ENCODE measurements around the gene CTLA4.

The CTLA4 gene

GRCh38 chr2:203891474-203891873, 23.9 kb downstream of the CTLA4 start:
- no peak for DNase-seq (ENCODE audit: low read depth)

- DNase-seq (ENCODE audit: low read depth), result no peak
These were observed 24.6 kb downstream of the CTLA4 start for GRCh38 chr2:203892207-203892606.

GRCh38 chr2:203893401-203893800, 25.8 kb downstream of the CTLA4 start:
- no peak for DNase-seq (ENCODE audit: low read depth)

GRCh38 chr2:203893840-203894239, 26.3 kb downstream of the CTLA4 start:
- DNase-seq (ENCODE audit: low read depth), result no peak

GRCh38 chr2:203894262-203894661, 26.7 kb downstream of the CTLA4 start:
- DNase-seq (ENCODE audit: low read depth), result no peak

- DNase-seq (ENCODE audit: low read depth), result no peak
These were observed 30.0 kb downstream of the CTLA4 start for GRCh38 chr2:203897544-203897943.

- DNase-seq (ENCODE audit: low read depth), result no peak
These were observed 31.1 kb downstream of the CTLA4 start for GRCh38 chr2:203898657-203899056.

GRCh38 chr2:203900253-203900652, 32.7 kb downstream of the CTLA4 start:
- DNase-seq (ENCODE audit: low read depth), result no peak

GRCh38 chr2:203904022-203904421, 36.5 kb downstream of the CTLA4 start:
- DNase-seq (ENCODE audit: low read depth), result no peak

GRCh38 chr2:203905656-203906055, 38.1 kb downstream of the CTLA4 start:
- DNase-seq (ENCODE audit: low read depth), result no peak

GRCh38 chr2:203908066-203908796, 40.7 kb downstream of the CTLA4 start:
- DNase-seq (ENCODE audit: low read depth), result no peak

- DNase-seq (ENCODE audit: low read depth), result no peak
These were observed 41.2 kb downstream of the CTLA4 start for GRCh38 chr2:203908797-203909185.

GRCh38 chr2:203909261-203909967, 41.8 kb downstream of the CTLA4 start:
- DNase-seq (ENCODE audit: low read depth), result no peak

- DNase-seq (ENCODE audit: low read depth), result no peak
These were observed 42.4 kb downstream of the CTLA4 start for GRCh38 chr2:203909974-203910373.

- no peak for DNase-seq (ENCODE audit: low read depth)
These were observed 46.4 kb downstream of the CTLA4 start for GRCh38 chr2:203913947-203914346.

GRCh38 chr2:203914546-203915182, 47.1 kb downstream of the CTLA4 start:
- DNase-seq (ENCODE audit: low read depth), result no peak

GRCh38 chr2:203915256-203915655, 47.7 kb downstream of the CTLA4 start:
- no peak for DNase-seq (ENCODE audit: low read depth)

- no peak for DNase-seq (ENCODE audit: low read depth)
These were observed 49.2 kb downstream of the CTLA4 start for GRCh38 chr2:203916756-203917155.

GRCh38 chr2:203918264-203918663, 50.7 kb downstream of the CTLA4 start:
- no peak for DNase-seq (ENCODE audit: low read depth)

- DNase-seq (ENCODE audit: low read depth), result no peak
These were observed 51.3 kb downstream of the CTLA4 start for GRCh38 chr2:203918839-203919238.
